Keratinocyte (primary cell): ENCODE data around the gene PSMC3.

ENCODE experiments used
- EZH2 ChIP-seq: IDR thresholded peaks from one replicate; pipeline ENCODE4 v1.6.1; 2012; ENCODE audit warnings: inconsistent platforms, mild to moderate bottlenecking, low read length, moderate library complexity
- TF ChIP-seq, protein P1 (sequence below), 3 experiments: IDR thresholded peaks in 1 of 3; conservative IDR thresholded peaks in 1 of 3; optimal IDR thresholded peaks in 1 of 3; 2 replicates in 2 of 3; 3 replicates in 1 of 3; pipeline versions ENCODE3 to v1.5.1; 2011; ENCODE audit warnings: low read length in 3 of 3, mild to moderate bottlenecking in 3 of 3, moderate library complexity in 2 of 3, control low read depth in 1 of 3, inconsistent platforms in 1 of 3; ENCODE audit not compliant: insufficient read depth in 2 of 3; ENCODE audit errors: extremely low read depth in 1 of 3

- TF ChIP-seq, protein P1, sequence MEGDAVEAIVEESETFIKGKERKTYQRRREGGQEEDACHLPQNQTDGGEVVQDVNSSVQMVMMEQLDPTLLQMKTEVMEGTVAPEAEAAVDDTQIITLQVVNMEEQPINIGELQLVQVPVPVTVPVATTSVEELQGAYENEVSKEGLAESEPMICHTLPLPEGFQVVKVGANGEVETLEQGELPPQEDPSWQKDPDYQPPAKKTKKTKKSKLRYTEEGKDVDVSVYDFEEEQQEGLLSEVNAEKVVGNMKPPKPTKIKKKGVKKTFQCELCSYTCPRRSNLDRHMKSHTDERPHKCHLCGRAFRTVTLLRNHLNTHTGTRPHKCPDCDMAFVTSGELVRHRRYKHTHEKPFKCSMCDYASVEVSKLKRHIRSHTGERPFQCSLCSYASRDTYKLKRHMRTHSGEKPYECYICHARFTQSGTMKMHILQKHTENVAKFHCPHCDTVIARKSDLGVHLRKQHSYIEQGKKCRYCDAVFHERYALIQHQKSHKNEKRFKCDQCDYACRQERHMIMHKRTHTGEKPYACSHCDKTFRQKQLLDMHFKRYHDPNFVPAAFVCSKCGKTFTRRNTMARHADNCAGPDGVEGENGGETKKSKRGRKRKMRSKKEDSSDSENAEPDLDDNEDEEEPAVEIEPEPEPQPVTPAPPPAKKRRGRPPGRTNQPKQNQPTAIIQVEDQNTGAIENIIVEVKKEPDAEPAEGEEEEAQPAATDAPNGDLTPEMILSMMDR (optimal IDR thresholded peaks at IDR 0.05 in 1 of 3, IDR thresholded peaks at IDR 0.05 in 1 of 3, conservative IDR thresholded peaks at IDR 0.05 in 1 of 3; ENCODE audit: extremely low read depth in 1 of 3, insufficient read depth in 2 of 3, low read length in 3 of 3), result peak in 1 of 3 experiments; percentile 4
- no peak for TF ChIP-seq EZH2
Measured at GRCh38 chr11:47400768-47401279, 25.4 kb downstream of the PSMC3 start.
